GM18502 (cell line): Measurements from ENCODE around the gene AUTS2.
"Not testable (repeated sequence)": the region's sequence is repeated elsewhere in the genome, so short reads cannot be mapped to it uniquely, and the experiment has no call there.

ENCODE experiments used
- ATAC-seq: cut with Tn5 transposase; IDR thresholded peaks from one replicate; pipeline ENCODE4 v1.9.1; 2021; ENCODE audit warnings: mild to moderate bottlenecking; ENCODE audit not compliant: unreplicated experiment, poor library complexity

Gene AUTS2

GRCh38 chr7:70241536-70242175, 643.4 kb downstream of the AUTS2 start:
- ATAC-seq = no peak

DNA sequence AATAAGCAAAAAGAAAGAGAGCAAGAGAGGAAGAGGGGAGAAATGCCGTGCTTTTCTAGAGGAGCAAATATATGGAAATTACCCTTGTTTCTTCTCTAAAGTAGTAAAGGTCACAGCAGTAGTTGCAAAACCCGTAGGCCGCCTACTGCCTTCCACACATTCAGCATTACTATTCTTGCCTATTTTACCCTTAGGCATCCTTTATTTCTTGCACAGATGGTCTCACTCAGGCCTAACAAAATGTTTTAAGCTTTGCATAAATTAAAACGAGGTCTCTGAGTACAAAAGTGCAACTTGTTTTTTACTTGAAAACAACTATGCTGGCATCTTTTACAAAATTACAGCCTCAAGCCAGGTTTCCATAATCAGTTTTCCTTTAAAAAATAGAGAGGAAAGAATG, 644.6 kb downstream of the AUTS2 start:
- no peak for ATAC-seq

GRCh38 chr7:70243443-70243842, 645.2 kb downstream of the AUTS2 start:
- ATAC-seq = no peak

- ATAC-seq = no peak
Measured at GRCh38 chr7:70257921-70258320, 659.6 kb downstream of the AUTS2 start.

DNA sequence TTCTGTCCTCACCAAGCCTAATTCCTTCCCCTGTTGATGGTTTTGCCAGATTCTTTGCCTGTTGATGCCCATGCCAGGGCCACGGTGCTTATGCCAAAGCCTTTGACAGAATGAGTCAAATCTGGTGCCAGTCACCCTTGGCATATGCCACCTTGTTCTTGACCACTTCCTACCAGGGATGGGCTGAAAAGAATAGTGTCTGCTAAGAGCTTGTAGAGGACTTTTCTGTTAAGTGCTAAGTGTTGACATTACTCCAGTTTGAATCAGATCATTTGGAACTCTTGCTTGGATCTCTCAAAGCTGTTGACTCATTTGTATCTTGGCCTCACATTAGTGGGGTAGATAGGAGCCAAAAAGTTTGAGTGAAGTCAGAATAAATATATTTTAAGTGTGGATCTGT, 661.2 kb downstream of the AUTS2 start:
- ATAC-seq = no peak

DNA sequence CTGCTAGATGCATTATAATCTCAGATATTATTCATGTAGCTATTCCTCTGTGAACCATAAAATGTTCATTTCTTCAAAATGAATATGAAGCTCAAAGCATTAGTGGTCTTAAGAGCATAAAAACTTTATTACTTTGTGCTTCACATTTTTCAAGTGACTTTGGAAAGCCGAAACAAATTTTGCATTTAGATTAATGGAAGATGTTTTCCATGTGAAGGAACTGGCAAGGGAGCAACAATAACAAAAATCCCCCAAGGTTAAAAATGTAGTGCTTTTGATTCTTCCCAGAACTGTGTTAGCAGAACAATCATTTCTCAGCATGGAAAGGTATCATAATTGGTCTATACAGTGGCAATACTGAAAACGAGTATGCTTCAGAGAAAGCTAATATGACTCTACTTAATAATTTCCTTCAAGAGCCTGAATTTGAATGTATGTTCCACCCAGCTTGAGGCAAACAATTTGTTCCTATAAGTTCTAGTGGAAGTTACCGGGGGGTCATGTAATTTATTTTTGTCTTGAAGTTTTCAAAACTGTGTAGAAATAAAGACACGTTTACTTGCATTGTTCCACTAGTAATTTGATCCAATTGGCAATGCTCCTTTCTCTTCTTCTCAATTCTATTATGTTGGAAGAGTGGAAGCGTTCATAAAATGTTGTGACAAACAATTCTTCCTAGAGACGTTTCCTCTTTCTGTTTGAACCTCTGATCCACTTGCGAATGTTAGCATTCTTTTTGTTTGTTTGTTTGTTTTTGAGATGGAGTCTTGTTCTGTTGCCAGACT, 665.4 kb downstream of the AUTS2 start:
- ATAC-seq = no peak

DNA sequence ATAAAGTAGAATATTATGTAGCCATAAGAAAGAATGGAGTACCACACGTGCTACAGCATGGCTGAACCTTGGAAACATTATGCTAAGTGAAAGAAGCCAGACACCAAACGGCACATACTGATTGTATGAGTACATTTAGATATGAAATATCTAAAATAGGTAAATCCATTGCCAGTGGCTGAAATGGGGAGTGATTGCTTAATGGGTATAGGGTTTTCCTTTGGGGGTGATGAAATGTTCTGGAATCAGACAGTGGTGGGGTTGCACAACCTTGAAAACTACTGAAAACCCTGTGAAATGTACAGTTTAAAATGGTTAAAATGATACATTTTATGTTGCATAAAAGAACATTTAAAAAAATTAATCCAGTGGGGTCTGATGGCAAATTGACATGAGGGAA, 667.9 kb downstream of the AUTS2 start:
- no peak for ATAC-seq

GRCh38 chr7:70267381-70268120, 669.3 kb downstream of the AUTS2 start:
- ATAC-seq = no peak

DNA sequence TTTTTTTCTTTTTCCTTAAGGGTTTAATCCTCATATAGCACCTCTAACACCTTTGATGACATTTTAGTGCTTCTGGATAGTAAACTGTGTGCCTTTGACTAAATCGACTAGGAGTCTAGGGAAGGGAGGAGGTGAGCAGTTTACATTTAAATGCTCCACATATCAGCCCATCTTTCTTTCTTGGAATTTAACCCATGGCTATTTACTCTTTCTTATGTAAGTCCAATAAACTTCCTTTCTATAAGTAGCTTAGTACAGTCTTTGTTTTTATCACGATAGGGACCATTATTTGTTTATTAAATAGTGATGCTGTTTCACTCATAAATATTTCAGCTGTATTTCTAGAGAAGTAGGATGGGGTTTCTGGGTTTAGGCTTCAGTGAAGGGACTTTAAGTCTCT, 669.9 kb downstream of the AUTS2 start:
- no peak for ATAC-seq

- ATAC-seq = no peak
Measured at GRCh38 chr7:70270149-70270548, 671.9 kb downstream of the AUTS2 start.

GRCh38 chr7:70271617-70272081, 673.4 kb downstream of the AUTS2 start:
- no peak for ATAC-seq

DNA sequence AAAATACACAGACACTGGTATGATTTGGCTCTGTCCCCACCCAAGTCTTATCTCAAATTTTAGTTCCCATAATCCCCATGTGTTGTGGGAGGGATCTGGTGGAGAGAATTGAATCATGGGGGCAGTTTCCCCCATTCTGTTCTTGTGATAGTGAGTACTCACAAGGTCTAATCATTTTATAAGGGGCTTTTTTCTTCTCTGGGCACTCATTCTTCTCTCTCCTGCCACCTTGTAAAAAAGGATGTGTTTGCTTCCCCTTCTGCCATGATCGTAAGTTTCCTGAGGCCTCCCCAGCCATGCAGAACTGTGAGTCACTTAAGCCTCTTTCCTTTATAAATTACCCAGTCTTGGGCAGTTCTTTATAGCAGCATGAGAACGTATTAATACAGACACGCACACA, 677.3 kb downstream of the AUTS2 start:
- ATAC-seq = not testable (repeated sequence)

- ATAC-seq = no peak
Measured at GRCh38 chr7:70285187-70285586, 686.9 kb downstream of the AUTS2 start.

DNA sequence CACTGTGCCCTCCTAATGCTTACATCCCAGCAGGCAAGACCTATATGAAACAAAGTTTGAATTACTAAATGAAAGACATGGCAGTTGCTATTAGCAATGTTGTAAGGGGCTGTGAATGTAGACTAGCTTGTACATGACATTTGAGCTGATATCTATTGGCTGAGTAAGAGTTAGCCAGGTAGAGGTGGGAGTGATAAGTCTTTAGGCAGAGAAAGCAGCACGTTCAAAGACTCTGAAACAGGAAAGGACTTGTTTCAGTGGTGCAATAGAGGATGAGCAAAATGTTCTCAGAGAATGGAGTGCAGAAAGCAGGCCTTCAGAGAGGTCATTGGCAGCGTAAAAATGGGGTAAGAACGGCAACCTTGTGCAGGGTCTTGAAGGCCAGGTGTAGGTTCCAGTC, 687.6 kb downstream of the AUTS2 start:
- no peak for ATAC-seq

DNA sequence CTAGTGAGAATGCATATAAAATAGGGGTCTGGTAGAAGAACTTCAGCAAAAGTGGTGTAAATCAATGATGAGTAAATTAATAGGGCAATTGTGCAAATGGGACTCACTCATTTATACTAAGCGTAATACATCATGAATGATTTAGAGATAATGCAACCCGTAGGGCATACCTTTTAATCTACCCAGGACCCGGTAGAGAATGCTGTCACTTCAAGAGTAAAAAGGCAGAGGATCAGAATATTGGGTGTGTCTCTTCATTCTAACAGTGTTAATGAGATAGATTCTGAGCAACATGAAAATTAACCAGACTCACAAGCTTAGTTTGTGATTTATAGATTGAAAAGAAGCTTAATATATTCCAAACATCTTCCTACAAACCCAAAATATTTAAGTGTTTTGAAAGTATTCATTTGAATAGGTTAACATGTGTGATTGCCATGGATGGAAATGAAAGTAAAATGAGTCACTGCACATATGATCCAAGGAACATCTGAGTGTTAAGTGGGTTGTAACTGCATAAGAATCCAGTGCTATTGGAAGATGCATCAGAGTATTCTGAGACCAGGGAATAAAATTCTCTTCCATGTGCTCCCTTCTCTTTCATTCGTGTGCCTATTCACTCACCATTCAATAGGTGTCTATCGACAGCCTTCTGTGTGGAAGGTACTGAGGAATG, 690.6 kb downstream of the AUTS2 start:
- no peak for ATAC-seq

- no peak for ATAC-seq
Measured at GRCh38 chr7:70292716-70293115, 694.4 kb downstream of the AUTS2 start.

DNA sequence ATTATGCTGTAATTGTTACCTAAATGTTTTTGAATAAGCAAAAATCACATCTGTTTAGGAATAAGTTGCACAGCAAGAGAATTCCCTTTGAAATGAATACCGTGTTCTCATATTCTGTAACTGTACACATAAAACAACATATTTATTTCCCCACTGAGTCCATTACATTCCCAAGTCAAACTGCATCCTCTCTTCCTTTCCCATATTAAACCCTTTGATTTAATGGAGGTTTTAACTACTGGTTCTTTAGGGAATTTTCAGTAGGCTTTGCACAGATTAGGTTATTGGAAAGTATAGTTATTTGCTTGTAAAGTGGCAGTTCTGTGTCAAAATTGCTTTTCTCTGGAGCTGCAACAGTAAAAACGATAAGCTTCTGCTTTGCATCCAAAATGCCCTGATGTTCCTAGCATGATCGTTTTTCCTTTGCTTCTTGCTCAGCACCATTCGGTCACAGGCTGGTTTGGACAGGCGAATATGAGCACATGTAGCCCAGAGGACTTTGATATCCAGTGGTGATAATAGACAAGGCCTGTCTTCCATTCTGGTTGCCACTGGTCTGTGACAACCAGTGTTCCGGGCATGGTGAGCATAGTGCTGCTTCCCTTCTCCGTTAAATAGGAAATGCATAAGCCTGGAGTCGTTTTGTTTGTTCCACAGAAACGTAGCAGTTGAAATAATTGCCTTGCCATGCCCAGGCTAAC, 696.1 kb downstream of the AUTS2 start:
- no peak for ATAC-seq

- ATAC-seq = no peak
Measured at GRCh38 chr7:70298780-70299471, 700.7 kb downstream of the AUTS2 start.

GRCh38 chr7:70299472-70299807, 701.2 kb downstream of the AUTS2 start:
- ATAC-seq = no peak
